Nephron (organoid): ENCODE measurements around the gene HTR1E.
"Not testable (repeated sequence)": the region's sequence is repeated elsewhere in the genome, so short reads cannot be mapped to it uniquely, and the experiment has no call there.

ENCODE experiments used
- H3K27ac Mint-ChIP-seq, 3 experiments: 2 replicates each; pipeline ENCODE4 v1.8.0; 2020; ENCODE audit warnings: mixed read lengths in 3 of 3, mild to moderate bottlenecking in 2 of 3, moderate library complexity in 1 of 3
- H3K27me3 Mint-ChIP-seq: 2 replicates; pipeline ENCODE4 v1.8.0; 2021; ENCODE audit warnings: low read depth, mild to moderate bottlenecking, moderate library complexity, mixed read lengths
- H3K36me3 Mint-ChIP-seq: 2 replicates; pipeline ENCODE4 v1.8.0; 2020; ENCODE audit warnings: low read depth, mixed read lengths
- H3K4me1 Mint-ChIP-seq: 2 replicates; pipeline ENCODE4 v1.8.0; 2020; ENCODE audit warnings: mixed read lengths
- H3K4me3 Mint-ChIP-seq, 3 experiments: 2 replicates each; pipeline ENCODE4 v1.8.0; 2020; ENCODE audit warnings: mild to moderate bottlenecking in 3 of 3, mixed read lengths in 3 of 3, moderate library complexity in 2 of 3
- H3K9me3 Mint-ChIP-seq: 2 replicates; pipeline ENCODE4 v1.8.0; 2020; ENCODE audit warnings: mixed read lengths
- CTCF ChIP-seq, 3 experiments: fragments of 200-600 bp; sonication (generic); IDR thresholded peaks; one replicate each; pipeline ENCODE4 v1.5.0; 2021; ENCODE audit warnings: antibody characterized with exemption in 3 of 3; ENCODE audit not compliant: unreplicated experiment in 3 of 3

HTR1E gene

GRCh38 chr6:86964029-86964579, 26.8 kb downstream of the HTR1E start:
- no peaks in the 10 kb centered on the region for H3K27me3 Mint-ChIP-seq
- no peaks in the 10 kb centered on the region for H3K9me3 Mint-ChIP-seq
- no peaks in the 10 kb centered on the region for H3K36me3 Mint-ChIP-seq
- no peak overlapping the region for H3K27ac Mint-ChIP-seq
- H3K4me1 Mint-ChIP-seq, result no peaks in the 10 kb centered on the region
- no peak for TF ChIP-seq CTCF (IDR thresholded peaks at IDR 0.05; ENCODE audit: unreplicated experiment in 3 of 3)
- no peak overlapping the region for H3K4me3 Mint-ChIP-seq

- Mint-ChIP-seq H3K4me3 (no peak overlapping the region), H3K27ac (no peak overlapping the region), H3K27me3 (no peaks in the 10 kb centered on the region), H3K9me3 (no peaks in the 10 kb centered on the region), H3K4me1 (no peaks in the 10 kb centered on the region), H3K36me3 (no peaks in the 10 kb centered on the region)
- TF ChIP-seq CTCF (IDR thresholded peaks at IDR 0.05; ENCODE audit: unreplicated experiment in 3 of 3), result no peak
These were observed 28.9 kb downstream of the HTR1E start for GRCh38 chr6:86966271-86966670.

DNA sequence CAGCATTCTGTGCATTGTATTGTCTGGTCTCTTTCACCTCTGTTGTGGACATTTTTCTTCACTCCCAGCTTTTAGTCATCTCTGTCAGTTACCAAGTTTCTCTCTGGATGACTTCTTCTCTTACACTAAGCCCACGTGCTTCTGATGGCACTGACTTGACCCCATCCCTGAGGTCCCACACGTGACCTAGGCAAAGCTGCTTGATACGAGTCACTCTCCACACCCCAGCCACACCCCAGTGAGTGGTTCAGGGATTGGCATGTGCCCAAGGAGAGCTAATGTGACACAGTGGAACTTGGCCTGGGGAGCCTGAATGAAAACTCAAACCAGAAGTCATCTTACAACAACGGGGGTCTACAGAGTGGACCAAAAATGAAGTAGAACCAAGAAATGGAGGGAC, 32.2 kb downstream of the HTR1E start:
- Mint-ChIP-seq H3K4me3 (no peak overlapping the region), H3K27ac (no peak overlapping the region), H3K27me3 (no peaks in the 10 kb centered on the region), H3K36me3 (no peaks in the 10 kb centered on the region), H3K4me1 (no peaks in the 10 kb centered on the region), H3K9me3 (no peaks in the 10 kb centered on the region)
- TF ChIP-seq CTCF (IDR thresholded peaks at IDR 0.05; ENCODE audit: unreplicated experiment in 3 of 3), result no peak

- TF ChIP-seq CTCF (IDR thresholded peaks at IDR 0.05; ENCODE audit: unreplicated experiment in 3 of 3), result no peak
- Mint-ChIP-seq H3K9me3 (no peaks in the 10 kb centered on the region), H3K36me3 (no peaks in the 10 kb centered on the region), H3K4me3 (no peak overlapping the region), H3K27ac (no peak overlapping the region), H3K27me3 (no peaks in the 10 kb centered on the region), H3K4me1 (no peaks in the 10 kb centered on the region)
These were observed 35.8 kb downstream of the HTR1E start for GRCh38 chr6:86973088-86973487.

DNA sequence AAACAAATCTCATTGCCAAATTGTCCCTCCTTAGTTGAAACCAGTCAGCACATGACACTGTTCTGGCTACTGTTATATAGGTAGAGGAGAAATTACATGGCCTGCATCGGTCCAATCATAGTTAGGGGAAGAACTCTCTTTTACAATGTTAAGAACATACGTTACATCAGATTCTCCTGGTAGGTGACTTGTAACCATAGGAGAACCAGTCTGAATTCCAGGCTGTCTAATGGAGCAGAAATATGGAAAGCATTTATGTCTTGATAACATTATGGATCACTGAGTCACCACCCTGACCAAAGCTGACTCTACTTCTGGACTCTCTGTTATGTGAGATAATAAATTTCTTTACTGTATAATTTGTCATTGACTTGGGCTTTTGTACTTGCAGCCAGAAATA, 40.9 kb downstream of the HTR1E start:
- Mint-ChIP-seq H3K4me1 (no peaks in the 10 kb centered on the region), H3K36me3 (no peaks in the 10 kb centered on the region), H3K4me3 (no peak overlapping the region), H3K27me3 (no peaks in the 10 kb centered on the region), H3K27ac (no peak overlapping the region), H3K9me3 (no peaks in the 10 kb centered on the region)
- TF ChIP-seq CTCF (IDR thresholded peaks at IDR 0.05; ENCODE audit: unreplicated experiment in 3 of 3), result no peak

DNA sequence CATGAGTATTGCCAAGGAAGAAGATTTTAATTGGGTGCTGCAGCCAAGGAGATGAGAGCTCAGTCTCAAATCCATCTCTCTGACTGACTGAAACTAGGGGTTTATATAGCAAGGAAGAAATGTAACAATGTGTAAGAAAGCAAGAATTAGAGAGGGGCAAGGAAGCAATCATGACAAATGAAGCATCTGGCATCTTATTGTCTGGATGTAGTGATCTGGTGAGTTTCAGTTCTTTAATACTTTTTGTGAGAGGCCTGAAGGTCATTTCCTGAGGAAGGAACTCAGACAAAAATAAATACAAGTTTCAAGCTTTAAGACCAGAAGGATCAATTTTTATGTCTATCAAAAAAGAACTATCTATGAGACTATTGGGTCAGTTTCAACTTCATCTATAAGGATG, 64.2 kb downstream of the HTR1E start:
- Mint-ChIP-seq H3K9me3 (peaks cover 27% of the 10 kb centered on the region), H3K27me3 (no peaks in the 10 kb centered on the region), H3K27ac (no peak overlapping the region), H3K4me1 (no peaks in the 10 kb centered on the region), H3K36me3 (no peaks in the 10 kb centered on the region), H3K4me3 (no peak overlapping the region)
- TF ChIP-seq CTCF (IDR thresholded peaks at IDR 0.05; ENCODE audit: unreplicated experiment in 3 of 3), result no peak

DNA sequence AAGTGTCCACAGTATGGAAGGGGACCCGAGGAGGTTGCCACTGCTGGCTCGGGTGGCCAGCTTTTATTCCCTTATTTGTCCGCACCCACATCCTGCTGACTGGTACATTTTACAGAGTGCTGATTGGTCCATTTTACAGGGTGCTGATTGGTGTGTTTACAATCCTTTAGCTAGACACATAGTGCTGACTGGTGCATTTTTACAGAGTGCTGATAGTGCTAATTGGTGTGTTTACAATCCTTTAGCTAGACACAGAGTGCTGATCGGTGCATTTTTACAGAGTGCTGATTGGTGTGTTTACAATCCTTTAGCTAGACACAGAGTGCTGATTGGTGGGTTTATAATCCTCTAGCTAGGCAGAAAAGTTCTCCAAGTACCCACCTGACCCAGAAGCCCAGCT, 65.1 kb downstream of the HTR1E start:
- H3K4me1 Mint-ChIP-seq, H3K4me3 Mint-ChIP-seq, H3K27me3 Mint-ChIP-seq, H3K36me3 Mint-ChIP-seq, H3K27ac Mint-ChIP-seq: not testable (repeated sequence)
- peaks cover 27% of the 10 kb centered on the region for H3K9me3 Mint-ChIP-seq

DNA sequence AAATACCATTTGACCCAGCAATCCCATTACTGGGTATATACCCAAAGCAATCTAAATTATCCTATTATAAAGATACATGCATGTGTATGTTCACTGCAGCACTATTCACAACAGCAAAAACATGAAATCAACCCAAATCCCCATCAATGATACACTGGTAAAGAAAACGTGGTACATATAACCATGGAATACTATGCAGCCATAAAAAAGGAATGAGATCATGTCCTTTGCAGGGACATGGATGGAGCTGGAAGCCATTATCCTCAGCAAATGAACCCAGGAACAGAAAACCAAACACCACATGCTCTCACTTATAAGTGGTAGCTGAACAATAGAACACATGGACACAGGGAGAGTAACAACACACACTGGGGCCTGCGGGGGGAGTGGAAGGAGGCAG, 69.2 kb downstream of the HTR1E start:
- H3K4me3 Mint-ChIP-seq, H3K27me3 Mint-ChIP-seq, H3K36me3 Mint-ChIP-seq, H3K4me1 Mint-ChIP-seq, H3K27ac Mint-ChIP-seq: not testable (repeated sequence)
- H3K9me3 Mint-ChIP-seq, result peaks cover 27% of the 10 kb centered on the region

DNA sequence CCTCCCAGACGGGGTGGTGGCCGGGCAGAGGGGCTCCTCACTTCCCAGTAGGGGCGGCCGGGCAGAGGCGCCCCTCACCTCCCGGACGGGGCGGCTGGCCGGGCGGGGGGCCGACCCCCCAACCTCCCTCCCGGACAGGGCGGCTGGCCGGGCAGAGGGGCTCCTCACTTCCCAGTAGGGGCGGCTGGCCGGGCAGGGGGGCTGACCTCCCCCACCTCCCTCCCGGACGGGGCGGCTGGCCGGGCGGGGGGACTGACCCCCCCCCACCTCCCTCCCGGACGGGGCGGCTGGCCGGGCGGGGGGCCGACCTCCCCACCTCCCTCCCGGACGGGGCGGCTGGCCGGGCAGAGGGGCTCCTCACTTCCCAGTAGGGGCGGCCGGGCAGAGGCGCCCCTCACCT, 72.3 kb downstream of the HTR1E start:
- not testable (repeated sequence) for H3K27me3 Mint-ChIP-seq

More for the DNA sequence above, 72.3 kb downstream of the HTR1E start:
- not testable (repeated sequence) for H3K36me3 Mint-ChIP-seq, H3K4me1 Mint-ChIP-seq, H3K27ac Mint-ChIP-seq, H3K4me3 Mint-ChIP-seq
- peaks cover 23% of the 10 kb centered on the region for H3K9me3 Mint-ChIP-seq
